Astrocyte of the spinal cord (primary cell): ENCODE data around the gene ZBTB21.

Source experiments
- DNase-seq: peaks from one replicate; pipeline ENCODE4 v3.0.0; 2011; ENCODE audit warnings: low read depth, low spot score
- H3K4me3 ChIP-seq: 2 replicates; pipeline ENCODE4 v1.5.1; 2011; ENCODE audit warnings: low read depth, mild to moderate bottlenecking, low read length, moderate library complexity
- in situ Hi-C: cut with HindIII; loops from 2 replicates; pipeline ENCODE4 v1.10.0; 2017; ENCODE audit warnings: low sequenced_read_pairs
- TF ChIP-seq, protein P1 (sequence below): IDR thresholded peaks from 2 replicates; pipeline ENCODE4 v1.5.1; 2012; ENCODE audit warnings: low read depth, mild to moderate bottlenecking, low read length, inconsistent platforms

ZBTB21 gene

DNA sequence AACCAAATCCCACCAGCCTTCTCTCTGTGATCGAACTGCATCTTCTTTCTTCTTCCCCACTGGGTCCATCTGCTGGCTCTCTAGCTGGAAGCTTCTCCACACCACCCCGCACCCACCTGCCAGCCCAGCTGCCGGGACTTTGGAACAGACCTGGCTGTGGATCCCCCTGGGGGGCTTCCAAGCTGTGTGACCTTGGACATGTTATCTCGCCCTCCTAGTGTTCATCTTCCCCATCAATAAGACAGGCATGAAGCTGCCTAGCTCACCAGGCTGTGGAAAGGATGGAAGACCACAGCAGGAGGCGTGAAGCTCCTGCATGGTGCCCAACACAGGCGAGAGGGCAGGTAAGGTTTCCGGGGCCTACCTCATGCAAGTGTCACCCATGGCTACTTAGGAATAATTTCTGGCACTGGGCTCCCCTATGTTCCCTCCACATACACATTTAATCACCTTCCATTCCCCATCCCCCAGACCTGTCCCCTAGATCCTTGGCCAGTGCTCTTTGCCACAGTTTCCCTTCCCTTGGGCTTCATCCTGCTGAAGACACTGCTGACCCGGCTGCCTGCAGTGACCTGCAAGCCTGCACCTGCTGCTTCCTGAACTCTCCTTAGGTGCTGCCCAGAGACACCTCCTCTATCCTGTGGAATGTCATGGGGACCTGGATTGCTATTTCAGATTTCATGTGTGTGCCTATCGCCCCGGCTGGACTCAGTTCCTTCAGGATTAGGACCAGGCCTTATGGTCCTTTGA lies 43.1 kb downstream of the ZBTB21 start:
- TF ChIP-seq, protein P1, sequence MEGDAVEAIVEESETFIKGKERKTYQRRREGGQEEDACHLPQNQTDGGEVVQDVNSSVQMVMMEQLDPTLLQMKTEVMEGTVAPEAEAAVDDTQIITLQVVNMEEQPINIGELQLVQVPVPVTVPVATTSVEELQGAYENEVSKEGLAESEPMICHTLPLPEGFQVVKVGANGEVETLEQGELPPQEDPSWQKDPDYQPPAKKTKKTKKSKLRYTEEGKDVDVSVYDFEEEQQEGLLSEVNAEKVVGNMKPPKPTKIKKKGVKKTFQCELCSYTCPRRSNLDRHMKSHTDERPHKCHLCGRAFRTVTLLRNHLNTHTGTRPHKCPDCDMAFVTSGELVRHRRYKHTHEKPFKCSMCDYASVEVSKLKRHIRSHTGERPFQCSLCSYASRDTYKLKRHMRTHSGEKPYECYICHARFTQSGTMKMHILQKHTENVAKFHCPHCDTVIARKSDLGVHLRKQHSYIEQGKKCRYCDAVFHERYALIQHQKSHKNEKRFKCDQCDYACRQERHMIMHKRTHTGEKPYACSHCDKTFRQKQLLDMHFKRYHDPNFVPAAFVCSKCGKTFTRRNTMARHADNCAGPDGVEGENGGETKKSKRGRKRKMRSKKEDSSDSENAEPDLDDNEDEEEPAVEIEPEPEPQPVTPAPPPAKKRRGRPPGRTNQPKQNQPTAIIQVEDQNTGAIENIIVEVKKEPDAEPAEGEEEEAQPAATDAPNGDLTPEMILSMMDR: no peak
- in situ Hi-C loops: no loop called here
- no peak overlapping the region for H3K4me3 ChIP-seq
- DNase-seq: no peak

DNA sequence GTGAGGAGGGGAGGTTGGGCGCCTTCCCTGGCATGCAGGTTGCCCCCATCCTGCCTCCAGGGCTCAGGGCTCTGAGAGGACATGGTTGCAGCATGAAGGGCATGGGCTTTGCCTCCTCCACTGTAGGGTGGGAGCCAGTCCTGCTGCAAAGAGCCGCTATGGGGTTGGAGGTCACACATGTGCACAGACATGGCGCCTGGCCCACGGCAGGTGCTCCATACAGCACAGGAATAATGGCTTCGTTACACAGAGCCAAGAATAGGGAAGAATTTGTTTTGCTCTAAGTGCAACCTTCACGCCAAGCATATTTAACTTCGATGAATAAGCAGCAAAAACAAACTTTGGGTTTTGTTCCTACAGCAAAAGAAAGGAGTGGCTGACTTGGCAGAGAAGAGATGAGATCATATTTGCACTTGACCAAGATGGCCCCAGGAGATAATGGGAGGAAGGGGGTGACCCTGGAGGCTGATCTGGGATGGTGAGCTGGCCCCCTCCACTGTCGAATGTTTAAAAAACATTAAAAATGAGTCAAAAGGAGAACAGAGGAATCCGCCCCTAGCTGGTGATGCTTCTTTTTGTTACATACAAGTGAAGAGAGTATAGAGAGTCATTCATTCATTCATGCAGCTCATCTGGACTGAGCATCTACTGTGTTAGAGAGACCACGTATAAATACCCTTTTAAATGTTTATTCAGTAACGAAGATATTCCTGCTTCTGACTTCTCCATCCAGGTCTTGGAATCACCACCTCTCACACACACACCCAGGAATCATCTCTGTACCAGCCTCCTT lies 43.9 kb downstream of the ZBTB21 start:
- TF ChIP-seq, protein P1: no peak
- no peak for DNase-seq
- in situ Hi-C loops: no loop called here

DNA sequence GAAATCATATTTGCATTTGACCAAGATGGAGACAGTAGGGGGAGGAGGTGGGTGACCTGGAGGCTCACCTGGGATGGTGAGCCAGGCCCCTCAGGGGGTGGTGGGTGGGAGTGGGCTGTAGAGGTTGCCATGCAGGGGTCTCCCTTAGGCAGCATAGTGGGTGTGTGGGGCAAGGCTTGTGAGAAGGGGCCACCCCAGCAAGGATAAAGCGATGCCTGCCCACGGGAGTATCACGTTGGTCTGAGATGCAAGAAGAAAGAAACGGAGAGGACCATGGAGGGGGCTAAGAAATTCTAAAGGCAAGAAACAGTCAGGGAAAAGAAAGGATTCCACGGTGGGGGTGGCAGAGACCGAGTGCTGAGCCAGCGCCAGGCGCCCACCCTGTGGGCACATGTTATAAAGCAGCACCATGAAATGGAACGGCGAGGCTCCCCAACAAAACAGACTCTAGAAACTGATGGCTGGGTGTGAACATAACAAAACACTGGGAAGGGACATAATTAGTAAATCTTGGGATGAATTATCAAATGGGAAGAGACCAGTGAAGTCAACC lies 44.6 kb downstream of the ZBTB21 start:
- DNase-seq: no peak
- TF ChIP-seq, protein P1: no peak
- in situ Hi-C loops: no loop called here
- no peak overlapping the region for H3K4me3 ChIP-seq

More for the DNA sequence above, 43.9 kb downstream of the ZBTB21 start:
- no peak overlapping the region for H3K4me3 ChIP-seq

DNA sequence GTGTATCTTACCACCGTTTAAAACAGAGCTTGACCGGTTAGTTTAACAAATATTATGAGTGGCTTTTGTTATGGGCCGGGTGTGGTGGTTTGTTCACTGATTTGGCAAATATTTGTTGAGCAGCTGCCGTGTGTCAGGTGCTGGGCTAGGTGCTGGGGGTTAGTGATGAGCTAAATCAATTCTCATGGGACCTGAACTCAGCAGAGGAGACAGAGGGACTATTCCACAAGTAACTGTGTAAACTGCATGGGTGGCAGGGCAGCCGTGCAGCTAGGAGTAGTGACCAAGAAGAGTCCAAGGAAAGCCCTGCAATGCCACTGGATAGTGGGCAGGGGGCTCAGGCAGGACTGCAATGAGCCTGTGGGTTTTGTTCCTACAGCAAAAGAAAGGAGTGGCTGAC lies 45.1 kb downstream of the ZBTB21 start:
- TF ChIP-seq, protein P1: no peak
- H3K4me3 ChIP-seq: no peak overlapping the region
- in situ Hi-C loops: no loop called here
- DNase-seq: no peak

DNA sequence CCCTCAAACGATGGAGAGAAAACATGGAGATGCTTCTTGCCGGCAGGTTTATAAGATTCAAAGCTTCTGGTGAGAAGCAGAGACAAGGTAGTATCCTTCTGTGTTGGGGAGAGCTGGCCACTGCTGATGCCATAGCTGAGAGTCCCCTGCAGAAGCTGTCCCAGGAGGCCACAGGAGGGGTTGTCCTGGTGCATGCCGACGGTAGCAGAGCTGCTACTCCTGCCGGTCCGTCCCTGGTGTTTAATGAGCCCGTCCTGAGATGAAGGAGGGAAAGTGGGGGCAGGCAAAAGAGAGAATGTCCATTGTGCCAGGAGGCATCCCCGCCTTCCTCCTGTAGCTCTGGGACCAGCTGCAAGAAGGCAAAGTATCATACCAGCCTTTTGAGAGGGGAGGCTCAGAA lies 46.0 kb downstream of the ZBTB21 start:
- in situ Hi-C loops: no loop called here

DNA sequence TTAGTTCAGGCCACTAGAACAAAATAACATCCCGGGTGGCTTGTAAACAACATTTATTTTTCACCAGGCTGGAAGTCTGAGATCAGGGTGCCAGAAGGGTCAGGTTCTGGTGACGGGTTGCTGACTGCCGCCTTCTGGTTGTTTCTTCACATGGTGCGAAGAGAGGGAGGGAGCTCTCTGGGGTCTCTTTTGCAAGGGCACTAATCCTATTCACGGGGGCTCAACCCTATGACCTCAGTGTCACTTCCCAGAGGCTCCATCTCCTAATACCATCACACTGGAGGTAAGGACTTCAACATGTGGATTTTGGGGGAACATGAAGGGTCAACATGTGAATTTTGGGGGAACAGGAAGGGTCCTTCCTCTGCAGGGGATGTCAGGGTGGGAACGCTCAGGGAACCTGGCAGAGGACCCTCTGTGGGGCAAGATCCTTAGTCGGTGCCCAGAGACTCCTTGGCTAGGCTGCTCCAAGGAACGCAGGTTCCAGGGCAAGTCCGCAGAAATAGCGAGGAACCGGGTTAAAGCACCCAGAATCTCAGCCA lies 47.7 kb downstream of the ZBTB21 start:
- in situ Hi-C loops: no loop called here
- H3K4me3 ChIP-seq: no peak overlapping the region
- DNase-seq: no peak
- TF ChIP-seq, protein P1: no peak

More for the DNA sequence above, 46.0 kb downstream of the ZBTB21 start:
- no peak for DNase-seq
- TF ChIP-seq, protein P1: no peak
- H3K4me3 ChIP-seq: no peak overlapping the region
